ENCODE measurements around the gene IGSF9B. TPM values are rescaled to one million over a fixed set of nuclear protein-coding genes. Genes with fewer than 3 reads are reported as not detected.

Gene IGSF9B
- total and polyA plus RNA-seq, 11 donors: 14.6 to 78.5 (median 38.3) TPM

DNA sequence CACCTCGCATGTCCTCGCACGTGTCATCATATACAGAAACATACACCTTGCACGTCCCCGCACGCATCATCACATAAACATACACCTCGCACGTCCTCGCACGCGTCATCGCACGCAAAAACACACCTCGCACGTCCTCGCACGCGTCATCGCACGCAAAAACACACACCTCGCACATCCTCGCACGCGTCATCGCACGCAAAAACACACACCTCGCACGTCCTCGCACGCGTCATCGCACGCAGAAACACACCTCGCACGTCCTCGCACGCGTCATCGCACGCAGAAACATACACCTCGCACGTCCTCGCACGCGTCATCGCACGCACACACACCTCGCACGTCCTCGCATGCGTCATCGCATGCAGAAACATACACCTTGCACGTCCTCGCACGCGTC lies 16.7 kb downstream of the IGSF9B start:
- intact Hi-C loops (cut with DNase I): no loop called here
- no peak for ATAC-seq
- H3K36me3 ChIP-seq: peaks cover 0 to 72% (median 44%) of the 10 kb centered on the region in 9 donors
- H3K9me3 ChIP-seq: no peaks in the 10 kb centered on the region
- TF ChIP-seq, protein P1, sequence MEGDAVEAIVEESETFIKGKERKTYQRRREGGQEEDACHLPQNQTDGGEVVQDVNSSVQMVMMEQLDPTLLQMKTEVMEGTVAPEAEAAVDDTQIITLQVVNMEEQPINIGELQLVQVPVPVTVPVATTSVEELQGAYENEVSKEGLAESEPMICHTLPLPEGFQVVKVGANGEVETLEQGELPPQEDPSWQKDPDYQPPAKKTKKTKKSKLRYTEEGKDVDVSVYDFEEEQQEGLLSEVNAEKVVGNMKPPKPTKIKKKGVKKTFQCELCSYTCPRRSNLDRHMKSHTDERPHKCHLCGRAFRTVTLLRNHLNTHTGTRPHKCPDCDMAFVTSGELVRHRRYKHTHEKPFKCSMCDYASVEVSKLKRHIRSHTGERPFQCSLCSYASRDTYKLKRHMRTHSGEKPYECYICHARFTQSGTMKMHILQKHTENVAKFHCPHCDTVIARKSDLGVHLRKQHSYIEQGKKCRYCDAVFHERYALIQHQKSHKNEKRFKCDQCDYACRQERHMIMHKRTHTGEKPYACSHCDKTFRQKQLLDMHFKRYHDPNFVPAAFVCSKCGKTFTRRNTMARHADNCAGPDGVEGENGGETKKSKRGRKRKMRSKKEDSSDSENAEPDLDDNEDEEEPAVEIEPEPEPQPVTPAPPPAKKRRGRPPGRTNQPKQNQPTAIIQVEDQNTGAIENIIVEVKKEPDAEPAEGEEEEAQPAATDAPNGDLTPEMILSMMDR (IDR thresholded peaks at IDR 0.05): no peak
- no peak for TF ChIP-seq POLR2A (IDR thresholded peaks at IDR 0.05)
- WGBS, 4 donors: 94 to 98% (median 96%) methylated on average over 56 of the region's 56 CpGs
- peak in 1 of 5 donors; percentile 15 for DNase-seq
- H3K27ac ChIP-seq: no peak overlapping the region
- H3K4me3 ChIP-seq: no peak overlapping the region
- peaks cover 0 to 17% (median 9%) of the 10 kb centered on the region in 12 donors for H3K4me1 ChIP-seq
- no peaks in the 10 kb centered on the region for H3K27me3 ChIP-seq

DNA sequence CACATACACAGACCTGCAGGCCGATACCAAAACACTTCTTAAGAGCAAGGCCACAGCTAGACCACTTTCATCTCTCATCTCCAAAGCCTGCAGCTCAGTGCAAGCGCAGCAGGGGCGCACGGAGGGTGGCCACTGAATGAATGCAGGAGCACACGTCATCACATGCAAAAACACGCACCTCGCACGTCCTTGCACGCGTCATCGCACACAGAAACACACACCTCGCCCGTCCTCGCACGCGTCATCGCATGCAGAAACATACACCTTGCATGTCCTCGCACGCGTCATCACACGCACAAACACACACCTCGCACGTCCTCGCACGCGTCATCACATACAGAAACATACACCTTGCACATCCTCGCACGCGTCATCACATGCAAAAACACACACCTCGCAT lies 17.2 kb downstream of the IGSF9B start:
- Histone ChIP-seq H3K27ac (no peak overlapping the region), H3K27me3 (no peaks in the 10 kb centered on the region), H3K4me3 (no peak overlapping the region), H3K4me1 (peaks cover 0 to 17% (median 8%) of the 10 kb centered on the region in 12 donors), H3K36me3 (peaks cover 0 to 72% (median 46%) of the 10 kb centered on the region in 9 donors), H3K9me3 (no peaks in the 10 kb centered on the region)
- WGBS, 4 donors: 94 to 97% (median 96%) methylated on average over 30 of the region's 30 CpGs
- peak in 1 of 5 donors; percentile 17 for DNase-seq
- TF ChIP-seq, protein P1 (IDR thresholded peaks at IDR 0.05): no peak
- no peak for TF ChIP-seq POLR2A (IDR thresholded peaks at IDR 0.05)
- intact Hi-C loops (cut with DNase I): no loop called here
- no peak for ATAC-seq

- TF ChIP-seq, protein P1 (IDR thresholded peaks at IDR 0.05): no peak
- TF ChIP-seq POLR2A (IDR thresholded peaks at IDR 0.05): no peak
- 91 to 95% (median 95%) methylated on average over 8 of the region's 8 CpGs for WGBS, 4 donors
- ATAC-seq (no peak), DNase-seq (peak in 1 of 5 donors; percentile 10)
- H3K4me3 ChIP-seq: no peak overlapping the region
- H3K27ac ChIP-seq: no peak overlapping the region
- peaks cover 0 to 75% (median 48%) of the 10 kb centered on the region in 9 donors for H3K36me3 ChIP-seq
- no peaks in the 10 kb centered on the region for H3K27me3 ChIP-seq
- H3K4me1 ChIP-seq: peaks cover 0 to 22% (median 7%) of the 10 kb centered on the region in 12 donors
- intact Hi-C loops (cut with DNase I): no loop called here
- H3K9me3 ChIP-seq: no peaks in the 10 kb centered on the region
Measured at GRCh38 chr11:133938166-133938565, 18.6 kb downstream of the IGSF9B start.

DNA sequence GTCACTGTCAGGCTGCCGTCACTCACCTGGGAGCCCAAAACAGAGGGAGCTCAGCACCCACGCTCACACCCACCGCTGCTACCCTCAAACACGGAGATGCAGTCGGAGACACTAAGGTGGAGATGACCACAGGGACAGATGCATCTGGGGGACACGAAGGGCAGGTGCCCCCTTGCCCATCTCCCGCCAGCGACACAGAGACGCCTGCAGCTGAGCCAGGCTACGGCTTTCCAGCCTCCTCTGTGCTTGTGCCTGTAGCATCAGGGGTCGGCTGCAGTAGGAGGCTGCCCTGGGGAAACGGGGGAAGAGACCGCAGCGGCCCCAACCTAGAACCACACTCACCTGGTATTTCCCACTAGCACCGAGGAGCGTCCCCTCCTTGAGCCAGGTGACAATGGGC lies 19.3 kb downstream of the IGSF9B start:
- no peak for ATAC-seq
- TF ChIP-seq, protein P1 (IDR thresholded peaks at IDR 0.05): no peak
- TF ChIP-seq POLR2A (IDR thresholded peaks at IDR 0.05): no peak
- Histone ChIP-seq H3K27me3 (no peaks in the 10 kb centered on the region), H3K4me3 (no peak overlapping the region), H3K36me3 (peaks cover 0 to 68% (median 48%) of the 10 kb centered on the region in 9 donors), H3K4me1 (peaks cover 0 to 22% (median 7%) of the 10 kb centered on the region in 12 donors), H3K9me3 (no peaks in the 10 kb centered on the region), H3K27ac (no peak overlapping the region)
- 95 to 97% (median 95%) methylated on average over 16 of the region's 16 CpGs for WGBS, 4 donors
- DNase-seq: peak in 1 of 5 donors; percentile 44
- intact Hi-C loops (cut with DNase I): no loop called here

Data from heart left ventricle (tissue), 16 donors.